Measurements from ENCODE around the gene CCL19. TPM values are rescaled to one million over a fixed set of nuclear protein-coding genes. Genes with fewer than 3 reads are reported as not detected.
"Not testable (repeated sequence)": the region's sequence is repeated elsewhere in the genome, so short reads cannot be mapped to it uniquely, and the experiment has no call there.

The CCL19 gene
- not detected for polyA plus RNA-seq (2013, experiment 1 of 2)
- polyA plus RNA-seq (2013, experiment 2 of 2): not detected

DNA sequence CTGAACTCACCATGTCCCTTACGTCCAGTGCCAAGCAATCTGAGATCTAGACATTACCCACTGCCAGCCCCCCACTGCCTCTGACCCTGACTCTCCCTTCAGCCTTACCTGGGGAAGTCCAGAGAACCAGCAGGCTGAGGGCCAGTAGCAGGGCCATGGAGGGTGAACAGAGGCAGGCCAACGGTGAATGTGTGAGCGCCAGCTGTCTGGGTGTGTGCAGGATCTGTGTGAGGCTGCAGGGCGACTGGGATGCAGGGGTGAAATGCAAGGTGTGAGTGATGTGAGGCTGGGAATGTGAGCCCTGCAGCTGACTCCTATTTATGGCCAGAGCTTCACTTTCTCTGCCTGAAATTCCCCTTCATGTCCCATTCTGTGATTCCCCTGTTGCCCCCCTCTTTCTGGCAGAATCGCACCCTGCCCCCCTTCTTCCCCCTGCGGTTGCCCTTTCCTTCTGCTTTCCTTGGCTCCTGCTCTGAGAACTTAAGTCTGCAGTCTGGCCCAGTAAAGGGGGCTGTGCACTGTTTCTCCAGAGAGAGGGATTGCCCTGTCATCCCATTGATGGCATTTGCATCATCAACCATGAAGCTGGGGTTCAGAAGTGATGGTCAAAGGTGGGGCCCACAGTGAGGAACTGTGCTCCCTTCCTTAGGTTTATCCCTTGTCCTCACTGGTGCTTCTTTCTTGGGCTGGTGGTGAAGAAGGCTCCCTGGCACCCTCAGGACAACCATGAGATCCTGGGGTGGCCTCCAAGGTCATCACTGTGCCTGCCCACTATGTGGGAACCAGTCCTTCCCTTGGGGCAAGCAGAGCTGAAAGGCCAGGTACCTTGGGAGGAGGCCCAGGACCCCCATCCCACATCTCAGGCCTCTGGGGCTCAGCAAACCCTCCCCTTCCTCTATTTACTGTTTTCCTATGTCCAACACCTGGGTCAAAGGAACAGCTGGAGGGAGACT is at the start of gene CCL19:
Gene CCL19, minus strand, starts transcription at position 294 of the 953 bp plus-strand sequence. Its CDS starts 137 bp downstream, at position 157.
- 84% methylated on average over 6 of the region's 6 CpGs for WGBS
- no peak for DNase-seq

DNA sequence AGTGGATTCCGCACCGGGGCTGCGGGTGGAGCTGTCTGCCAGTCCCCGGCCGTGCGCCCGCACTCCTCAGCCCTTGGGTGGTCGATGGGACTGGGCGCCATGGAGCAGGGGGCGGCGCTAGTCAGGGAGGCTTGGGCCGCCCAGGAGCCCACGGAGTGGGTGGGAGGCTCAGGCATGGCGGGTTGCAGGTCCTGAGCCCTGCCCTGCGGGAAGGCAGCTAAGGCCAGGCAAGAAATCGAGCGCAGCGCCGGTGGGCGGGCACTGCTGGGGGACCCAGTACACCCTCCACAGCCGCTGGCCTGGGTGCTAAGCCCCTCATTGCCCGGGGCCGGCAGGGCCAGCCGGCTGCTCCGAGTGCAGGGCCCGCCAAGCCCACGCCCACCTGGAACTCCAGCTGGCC is 49.1 kb upstream of the CCL19 start:
- not testable (repeated sequence) for H3K14ac ChIP-seq (ENCODE audit: low read length in 2 of 2); H3K4me3 ChIP-seq (ENCODE audit: insufficient read depth in 1 of 2, low read depth in 1 of 2, low read length in 2 of 2); H3K79me1 ChIP-seq (replicated peaks; ENCODE audit: low read length, poor library complexity, severe bottlenecking); DNase-seq; H3K9ac ChIP-seq (ENCODE audit: low read length); H3K4ac ChIP-seq (ENCODE audit: low read depth in 1 of 2, low read length in 2 of 2); H3K4me1 ChIP-seq (ENCODE audit: control insufficient read depth, insufficient read depth, low read depth, low read length); H2BK12ac ChIP-seq (ENCODE audit: low read length in 2 of 2); H4K8ac ChIP-seq (ENCODE audit: low read length); H4K91ac ChIP-seq (ENCODE audit: low read length); H2AK5ac ChIP-seq (ENCODE audit: low read length, severe bottlenecking); H2AFZ ChIP-seq (ENCODE audit: low read depth, low read length); H3K9me3 ChIP-seq (ENCODE audit: control insufficient read depth, low read length); H2BK120ac ChIP-seq (ENCODE audit: low read depth, low read length); H3K23ac ChIP-seq (ENCODE audit: low read length in 2 of 2); H2BK5ac ChIP-seq (ENCODE audit: low read depth, low read length, poor library complexity, severe bottlenecking); H3K36me3 ChIP-seq (ENCODE audit: control insufficient read depth in 1 of 2, insufficient read depth in 2 of 2, low read depth in 1 of 2, low read length in 2 of 2); H3K4me2 ChIP-seq (ENCODE audit: low read length, poor library complexity, severe bottlenecking); H3K27me3 ChIP-seq (ENCODE audit: control insufficient read depth in 1 of 2, insufficient read depth in 1 of 2, low read length in 2 of 2); H3K18ac ChIP-seq (ENCODE audit: low read depth in 1 of 2, low read length in 2 of 2); H3K27ac ChIP-seq (ENCODE audit: low read length, poor library complexity, severe bottlenecking); H2BK15ac ChIP-seq (ENCODE audit: low read depth, poor library complexity, severe bottlenecking)
- WGBS: 96% methylated on average over 21 of the region's 27 CpGs

More for the DNA sequence above, at the start of gene CCL19:
- Histone ChIP-seq H3K4ac (ENCODE audit: low read depth in 1 of 2, low read length in 2 of 2) (no peak within 1 kb of the TSS), H3K23ac (ENCODE audit: low read length in 2 of 2) (no peak within 1 kb of the TSS), H3K27me3 (ENCODE audit: control insufficient read depth in 1 of 2, insufficient read depth in 1 of 2, low read length in 2 of 2) (peaks cover 0 to 11% of the 10 kb centered on the region in 2 experiments), H3K4me1 (ENCODE audit: control insufficient read depth, insufficient read depth, low read depth, low read length) (no peaks in the 10 kb centered on the region), H3K79me1 (replicated peaks; ENCODE audit: low read length, poor library complexity, severe bottlenecking) (no peaks in the 10 kb centered on the region), H3K14ac (ENCODE audit: low read length in 2 of 2) (peak within 1 kb of the TSS in 1 of 2 experiments; percentile 23), H3K4me3 (ENCODE audit: insufficient read depth in 1 of 2, low read depth in 1 of 2, low read length in 2 of 2) (no peak within 1 kb of the TSS), H2BK5ac (ENCODE audit: low read depth, low read length, poor library complexity, severe bottlenecking) (no peak within 1 kb of the TSS), H2AFZ (ENCODE audit: low read depth, low read length) (no peak within 1 kb of the TSS), H3K9ac (ENCODE audit: low read length) (no peak within 1 kb of the TSS), H2BK12ac (ENCODE audit: low read length in 2 of 2) (no peak within 1 kb of the TSS), H3K36me3 (ENCODE audit: control insufficient read depth in 1 of 2, insufficient read depth in 2 of 2, low read depth in 1 of 2, low read length in 2 of 2) (no peaks in the 10 kb centered on the region), H3K4me2 (ENCODE audit: low read length, poor library complexity, severe bottlenecking) (no peak within 1 kb of the TSS), H4K91ac (ENCODE audit: low read length) (no peak within 1 kb of the TSS), H3K27ac (ENCODE audit: low read length, poor library complexity, severe bottlenecking) (no peak within 1 kb of the TSS), H2BK15ac (ENCODE audit: low read depth, poor library complexity, severe bottlenecking) (no peak within 1 kb of the TSS), H2BK120ac (ENCODE audit: low read depth, low read length) (no peak within 1 kb of the TSS), H4K8ac (ENCODE audit: low read length) (no peak within 1 kb of the TSS), H3K9me3 (ENCODE audit: control insufficient read depth, low read length) (no peaks in the 10 kb centered on the region), H3K18ac (ENCODE audit: low read depth in 1 of 2, low read length in 2 of 2) (no peak within 1 kb of the TSS), H2AK5ac (ENCODE audit: low read length, severe bottlenecking) (no peak within 1 kb of the TSS)

DNA sequence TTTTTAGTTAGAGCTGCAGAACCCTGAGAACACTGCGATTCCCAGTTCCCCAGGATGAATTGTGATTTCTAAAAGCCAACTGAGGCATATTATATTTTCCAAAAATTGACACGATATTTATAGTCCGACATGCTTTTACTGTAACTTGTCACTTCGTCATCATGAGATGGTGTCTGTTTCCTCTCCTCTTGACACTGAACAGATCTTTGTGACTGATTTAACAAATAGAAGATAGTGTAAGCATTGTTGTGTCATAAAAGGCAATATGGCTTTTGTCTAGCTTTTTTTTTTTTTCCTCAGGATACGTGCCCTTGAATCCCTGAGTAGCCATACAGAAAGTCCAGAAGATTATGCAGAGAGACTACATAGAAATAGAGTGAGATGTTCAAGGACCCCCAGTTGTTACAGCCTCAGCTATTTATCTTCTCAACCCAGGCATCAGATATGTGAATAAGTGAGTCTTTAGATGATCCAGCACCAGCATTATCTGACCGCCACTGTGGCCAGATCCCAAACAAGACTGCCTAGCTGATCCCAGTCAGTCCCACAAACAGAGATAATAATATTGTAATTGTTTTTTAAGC is 46.7 kb upstream of the CCL19 start:
- peak; percentile 73 for DNase-seq
- Histone ChIP-seq H2BK5ac (ENCODE audit: low read depth, low read length, poor library complexity, severe bottlenecking) (no peak overlapping the region), H3K4me3 (ENCODE audit: insufficient read depth in 1 of 2, low read depth in 1 of 2, low read length in 2 of 2) (no peak overlapping the region), H2AFZ (ENCODE audit: low read depth, low read length) (no peak overlapping the region), H3K4me1 (ENCODE audit: control insufficient read depth, insufficient read depth, low read depth, low read length) (no peaks in the 10 kb centered on the region), H3K79me1 (replicated peaks; ENCODE audit: low read length, poor library complexity, severe bottlenecking) (no peaks in the 10 kb centered on the region), H2AK5ac (ENCODE audit: low read length, severe bottlenecking) (no peak overlapping the region), H3K23ac (ENCODE audit: low read length in 2 of 2) (no peak overlapping the region), H3K27ac (ENCODE audit: low read length, poor library complexity, severe bottlenecking) (no peak overlapping the region), H2BK15ac (ENCODE audit: low read depth, poor library complexity, severe bottlenecking) (no peak overlapping the region), H3K27me3 (ENCODE audit: control insufficient read depth in 1 of 2, insufficient read depth in 1 of 2, low read length in 2 of 2) (peaks cover 0 to 7% of the 10 kb centered on the region in 2 experiments), H4K8ac (ENCODE audit: low read length) (no peak overlapping the region), H3K14ac (ENCODE audit: low read length in 2 of 2) (no peak overlapping the region), H2BK12ac (ENCODE audit: low read length in 2 of 2) (no peak overlapping the region), H4K91ac (ENCODE audit: low read length) (no peak overlapping the region), H2BK120ac (ENCODE audit: low read depth, low read length) (no peak overlapping the region), H3K9ac (ENCODE audit: low read length) (no peak overlapping the region), H3K36me3 (ENCODE audit: control insufficient read depth in 1 of 2, insufficient read depth in 2 of 2, low read depth in 1 of 2, low read length in 2 of 2) (no peaks in the 10 kb centered on the region), H3K9me3 (ENCODE audit: control insufficient read depth, low read length) (no peaks in the 10 kb centered on the region), H3K4ac (ENCODE audit: low read depth in 1 of 2, low read length in 2 of 2) (no peak overlapping the region), H3K4me2 (ENCODE audit: low read length, poor library complexity, severe bottlenecking) (no peak overlapping the region), H3K18ac (ENCODE audit: low read depth in 1 of 2, low read length in 2 of 2) (no peak overlapping the region)
- 58% methylated on average over 5 of the region's 6 CpGs for WGBS

DNA sequence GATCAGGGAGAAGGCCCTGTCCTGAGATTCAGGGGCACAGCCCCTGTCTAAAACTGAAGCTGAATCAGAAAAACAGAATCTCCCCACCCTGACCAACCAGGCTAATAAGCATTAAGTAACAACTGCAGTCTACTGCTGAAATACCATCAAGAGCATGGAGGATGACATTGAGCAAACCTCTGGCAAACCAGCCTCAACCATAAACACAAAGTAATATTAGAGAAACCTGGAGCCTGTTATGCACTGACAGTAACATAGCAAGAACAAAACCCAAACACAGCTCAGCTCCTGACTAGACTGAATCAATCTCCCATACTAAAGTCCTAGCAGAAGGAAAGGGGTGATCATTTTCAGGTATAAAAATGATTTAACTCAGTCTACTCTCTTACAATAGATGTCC is 43.6 kb upstream of the CCL19 start:
- no peaks in the 10 kb centered on the region for H3K4me1 ChIP-seq (ENCODE audit: control insufficient read depth, insufficient read depth, low read depth, low read length)
- H3K9ac ChIP-seq (ENCODE audit: low read length): no peak overlapping the region
- H2BK15ac ChIP-seq (ENCODE audit: low read depth, poor library complexity, severe bottlenecking): no peak overlapping the region
- no peak overlapping the region for H2BK5ac ChIP-seq (ENCODE audit: low read depth, low read length, poor library complexity, severe bottlenecking)
- no peaks in the 10 kb centered on the region for H3K36me3 ChIP-seq (ENCODE audit: control insufficient read depth in 1 of 2, insufficient read depth in 2 of 2, low read depth in 1 of 2, low read length in 2 of 2)
- no peak overlapping the region for H3K18ac ChIP-seq (ENCODE audit: low read depth in 1 of 2, low read length in 2 of 2)
- no peak overlapping the region for H3K4me3 ChIP-seq (ENCODE audit: insufficient read depth in 1 of 2, low read depth in 1 of 2, low read length in 2 of 2)
- no peak overlapping the region for H4K91ac ChIP-seq (ENCODE audit: low read length)
- no peak overlapping the region for H2AK5ac ChIP-seq (ENCODE audit: low read length, severe bottlenecking)
- H3K4ac ChIP-seq (ENCODE audit: low read depth in 1 of 2, low read length in 2 of 2): no peak overlapping the region
- no peaks in the 10 kb centered on the region for H3K79me1 ChIP-seq (replicated peaks; ENCODE audit: low read length, poor library complexity, severe bottlenecking)
- H2BK120ac ChIP-seq (ENCODE audit: low read depth, low read length): no peak overlapping the region
- no peak overlapping the region for H2BK12ac ChIP-seq (ENCODE audit: low read length in 2 of 2)
- peaks cover 0 to 7% of the 10 kb centered on the region in 2 experiments for H3K27me3 ChIP-seq (ENCODE audit: control insufficient read depth in 1 of 2, insufficient read depth in 1 of 2, low read length in 2 of 2)
- H4K8ac ChIP-seq (ENCODE audit: low read length): no peak overlapping the region
- DNase-seq: no peak
- no peak overlapping the region for H3K27ac ChIP-seq (ENCODE audit: low read length, poor library complexity, severe bottlenecking)
- no peak overlapping the region for H2AFZ ChIP-seq (ENCODE audit: low read depth, low read length)
- H3K14ac ChIP-seq (ENCODE audit: low read length in 2 of 2): no peak overlapping the region
- no peaks in the 10 kb centered on the region for H3K9me3 ChIP-seq (ENCODE audit: control insufficient read depth, low read length)
- H3K23ac ChIP-seq (ENCODE audit: low read length in 2 of 2): no peak overlapping the region
- H3K4me2 ChIP-seq (ENCODE audit: low read length, poor library complexity, severe bottlenecking): no peak overlapping the region
